ENCODE measurements around the gene MAP3K3. TPM values are rescaled to one million over a fixed set of nuclear protein-coding genes. Genes with fewer than 3 reads are reported as not detected.

MAP3K3 gene
- total RNA-seq, 1 experiment from 2014 or later, result 11.4 TPM

GRCh38 chr17:63623786-63624530 lies 1.7 kb downstream of the MAP3K3 start:
- Mint-ChIP-seq H3K27me3 (ENCODE audit: unreplicated experiment) (no peaks in the 10 kb centered on the region), H3K27ac (ENCODE audit: unreplicated experiment) (no peak overlapping the region), H3K36me3 (ENCODE audit: insufficient read depth, unreplicated experiment) (peaks cover 26% of the 10 kb centered on the region), H3K4me3 (ENCODE audit: low read depth, unreplicated experiment) (peak overlapping the region; percentile 88), H3K9me3 (ENCODE audit: low read depth, unreplicated experiment) (no peaks in the 10 kb centered on the region), H3K4me1 (ENCODE audit: low read depth, unreplicated experiment) (peaks cover 19% of the 10 kb centered on the region)
- TF ChIP-seq, protein P1, sequence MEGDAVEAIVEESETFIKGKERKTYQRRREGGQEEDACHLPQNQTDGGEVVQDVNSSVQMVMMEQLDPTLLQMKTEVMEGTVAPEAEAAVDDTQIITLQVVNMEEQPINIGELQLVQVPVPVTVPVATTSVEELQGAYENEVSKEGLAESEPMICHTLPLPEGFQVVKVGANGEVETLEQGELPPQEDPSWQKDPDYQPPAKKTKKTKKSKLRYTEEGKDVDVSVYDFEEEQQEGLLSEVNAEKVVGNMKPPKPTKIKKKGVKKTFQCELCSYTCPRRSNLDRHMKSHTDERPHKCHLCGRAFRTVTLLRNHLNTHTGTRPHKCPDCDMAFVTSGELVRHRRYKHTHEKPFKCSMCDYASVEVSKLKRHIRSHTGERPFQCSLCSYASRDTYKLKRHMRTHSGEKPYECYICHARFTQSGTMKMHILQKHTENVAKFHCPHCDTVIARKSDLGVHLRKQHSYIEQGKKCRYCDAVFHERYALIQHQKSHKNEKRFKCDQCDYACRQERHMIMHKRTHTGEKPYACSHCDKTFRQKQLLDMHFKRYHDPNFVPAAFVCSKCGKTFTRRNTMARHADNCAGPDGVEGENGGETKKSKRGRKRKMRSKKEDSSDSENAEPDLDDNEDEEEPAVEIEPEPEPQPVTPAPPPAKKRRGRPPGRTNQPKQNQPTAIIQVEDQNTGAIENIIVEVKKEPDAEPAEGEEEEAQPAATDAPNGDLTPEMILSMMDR (IDR thresholded peaks at IDR 0.05; ENCODE audit: unreplicated experiment), result no peak
- intact Hi-C loops (cut with micrococcal nuclease; ENCODE audit: unreplicated experiment), result loop anchor here (10.0 kb wide), 2 partner anchors 51 to 121 kb away; partner anchors contain the start of gene STRADA
- no peak for DNase-seq
- CTCF ChIA-PET, result interaction anchor here (1.4 kb wide), 1 partner anchor 52 kb away, joined by 3 read pairs; no protein-coding TSS in a partner anchor
- no TSS peak for BruUV-seq (replicated peaks)

- no peak overlapping the region for H3K27ac Mint-ChIP-seq (ENCODE audit: unreplicated experiment)
- no peaks in the 10 kb centered on the region for H3K9me3 Mint-ChIP-seq (ENCODE audit: low read depth, unreplicated experiment)
- H3K4me1 Mint-ChIP-seq (ENCODE audit: low read depth, unreplicated experiment), result peaks cover 19% of the 10 kb centered on the region
- BruUV-seq (replicated peaks), result no TSS peak
- CTCF ChIA-PET, result interaction anchor here (1.4 kb wide), 1 partner anchor 51 kb away, joined by 3 read pairs; no protein-coding TSS in a partner anchor
- H3K4me3 Mint-ChIP-seq (ENCODE audit: low read depth, unreplicated experiment), result no peak overlapping the region
- DNase-seq, result no peak
- TF ChIP-seq, protein P1 (IDR thresholded peaks at IDR 0.05; ENCODE audit: unreplicated experiment), result no peak
- H3K27me3 Mint-ChIP-seq (ENCODE audit: unreplicated experiment), result no peaks in the 10 kb centered on the region
- H3K36me3 Mint-ChIP-seq (ENCODE audit: insufficient read depth, unreplicated experiment), result peaks cover 26% of the 10 kb centered on the region
- intact Hi-C loops (cut with micrococcal nuclease; ENCODE audit: unreplicated experiment), result loop anchor here (10.0 kb wide), 2 partner anchors 50 to 120 kb away; partner anchors contain the start of gene STRADA
These were observed 2.3 kb downstream of the MAP3K3 start for GRCh38 chr17:63624531-63624880.

DNA sequence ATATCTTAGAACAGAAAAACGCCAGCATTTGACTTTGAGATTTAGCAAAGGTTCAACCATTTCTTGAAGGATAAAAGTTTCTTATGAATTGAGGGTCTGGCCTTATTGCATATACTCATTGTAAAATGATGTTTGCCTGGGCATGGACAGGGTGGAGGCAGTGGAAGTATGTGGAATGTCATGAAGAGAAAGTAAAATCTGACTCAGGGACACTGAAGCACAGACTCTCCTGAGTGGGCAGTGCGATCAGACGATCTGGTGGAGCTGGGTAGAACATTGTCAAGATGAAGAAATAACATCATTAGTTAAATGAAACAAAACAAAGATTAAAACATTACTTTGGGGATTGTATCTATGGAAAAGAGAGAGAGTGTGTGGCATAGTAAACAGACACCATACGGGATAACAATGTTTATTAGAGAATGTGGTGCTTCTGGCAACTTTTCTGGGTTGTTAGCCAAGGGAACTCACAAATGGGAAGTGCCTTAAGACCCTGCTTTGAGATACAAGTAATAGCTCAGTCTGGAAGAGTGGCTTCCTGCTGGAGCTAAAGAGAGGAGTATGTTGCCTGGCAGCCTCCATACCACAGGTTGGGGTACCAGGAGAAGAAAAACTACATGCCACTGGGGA lies 4.4 kb downstream of the MAP3K3 start:
- Mint-ChIP-seq H3K9me3 (ENCODE audit: low read depth, unreplicated experiment) (no peaks in the 10 kb centered on the region), H3K4me3 (ENCODE audit: low read depth, unreplicated experiment) (no peak overlapping the region), H3K36me3 (ENCODE audit: insufficient read depth, unreplicated experiment) (peaks cover 15% of the 10 kb centered on the region), H3K4me1 (ENCODE audit: low read depth, unreplicated experiment) (peaks cover 19% of the 10 kb centered on the region), H3K27me3 (ENCODE audit: unreplicated experiment) (no peaks in the 10 kb centered on the region), H3K27ac (ENCODE audit: unreplicated experiment) (no peak overlapping the region)
- DNase-seq, result no peak
- intact Hi-C loops (cut with micrococcal nuclease; ENCODE audit: unreplicated experiment), result loop anchor here (10.0 kb wide), 2 partner anchors 48 to 118 kb away; partner anchors contain the start of gene STRADA
- CTCF ChIA-PET, result interaction anchor here (0.7 kb wide), 1 partner anchor 11 kb away, joined by 4 read pairs; no protein-coding TSS in a partner anchor
- TF ChIP-seq, protein P1 (IDR thresholded peaks at IDR 0.05; ENCODE audit: unreplicated experiment), result no peak
- BruUV-seq (replicated peaks), result no TSS peak

GRCh38 chr17:63629627-63630026 lies 7.4 kb downstream of the MAP3K3 start:
- BruUV-seq (replicated peaks), result no TSS peak
- intact Hi-C loops (cut with micrococcal nuclease; ENCODE audit: unreplicated experiment), result loop anchor here (10.0 kb wide), 2 partner anchors 45 to 115 kb away; partner anchors contain the start of gene STRADA
- CTCF ChIA-PET, result no interaction called here
- Mint-ChIP-seq H3K4me3 (ENCODE audit: low read depth, unreplicated experiment) (no peak overlapping the region), H3K27ac (ENCODE audit: unreplicated experiment) (no peak overlapping the region), H3K36me3 (ENCODE audit: insufficient read depth, unreplicated experiment) (no peaks in the 10 kb centered on the region), H3K9me3 (ENCODE audit: low read depth, unreplicated experiment) (no peaks in the 10 kb centered on the region), H3K27me3 (ENCODE audit: unreplicated experiment) (no peaks in the 10 kb centered on the region), H3K4me1 (ENCODE audit: low read depth, unreplicated experiment) (peaks cover 15% of the 10 kb centered on the region)
- no peak for DNase-seq
- TF ChIP-seq, protein P1 (IDR thresholded peaks at IDR 0.05; ENCODE audit: unreplicated experiment), result no peak

Data from Calu3 (cell line).